ENCODE measurements around the gene SAXO2.
"Not testable (repeated sequence)": the region's sequence is repeated elsewhere in the genome, so short reads cannot be mapped to it uniquely, and the experiment has no call there.

Gene SAXO2

GRCh38 chr15:82313446-82313845, 50.8 kb downstream of the SAXO2 start:
- no peak overlapping the region for H3K27ac ChIP-seq (ENCODE audit: low read depth, low read length)
- no peaks in the 10 kb centered on the region for H3K27me3 ChIP-seq (ENCODE audit: low read length)
- no peak overlapping the region for H2AFZ ChIP-seq (ENCODE audit: low read depth, low read length, severe bottlenecking)
- no peak for TF ChIP-seq CTCF (IDR thresholded peaks at IDR 0.05; ENCODE audit: insufficient read depth, low read length, poor library complexity, severe bottlenecking)
- no peak for TF ChIP-seq EZH2phosphoT487 (conservative IDR thresholded peaks at IDR 0.05; ENCODE audit: low read length)
- H3K4me3 ChIP-seq (ENCODE audit: insufficient read depth, low read length, poor library complexity, severe bottlenecking) = no peak overlapping the region
- H4K20me1 ChIP-seq (ENCODE audit: low read depth, low read length) = no peaks in the 10 kb centered on the region
- no peaks in the 10 kb centered on the region for H3F3A ChIP-seq (ENCODE audit: insufficient read depth)
- no peaks in the 10 kb centered on the region for H3K79me2 ChIP-seq (ENCODE audit: insufficient read depth, low read length)
- H3K9me2 ChIP-seq (replicated peaks; ENCODE audit: insufficient read depth, low read length) = no peaks in the 10 kb centered on the region
- H3K4me2 ChIP-seq (ENCODE audit: low read depth, low read length, poor library complexity, severe bottlenecking) = no peak overlapping the region
- H3K9ac ChIP-seq (ENCODE audit: low read length) = no peak overlapping the region
- H3K9me3 ChIP-seq (ENCODE audit: insufficient read depth, low read length) = no peaks in the 10 kb centered on the region
- no peaks in the 10 kb centered on the region for H3K36me3 ChIP-seq (ENCODE audit: low read length)

- H3K27ac ChIP-seq (ENCODE audit: low read depth, low read length); H3K79me2 ChIP-seq (ENCODE audit: insufficient read depth, low read length); H3K4me3 ChIP-seq (ENCODE audit: insufficient read depth, low read length, poor library complexity, severe bottlenecking); H3K9me2 ChIP-seq (replicated peaks; ENCODE audit: insufficient read depth, low read length); H2AFZ ChIP-seq (ENCODE audit: low read depth, low read length, severe bottlenecking); H3K36me3 ChIP-seq (ENCODE audit: low read length); H3F3A ChIP-seq (ENCODE audit: insufficient read depth); H4K20me1 ChIP-seq (ENCODE audit: low read depth, low read length); H3K27me3 ChIP-seq (ENCODE audit: low read length); H3K9me3 ChIP-seq (ENCODE audit: insufficient read depth, low read length); H3K9ac ChIP-seq (ENCODE audit: low read length); H3K4me2 ChIP-seq (ENCODE audit: low read depth, low read length, poor library complexity, severe bottlenecking): not testable (repeated sequence)
These were observed 51.5 kb downstream of the SAXO2 start for GRCh38 chr15:82313951-82314768.

- no peaks in the 10 kb centered on the region for H3K36me3 ChIP-seq (ENCODE audit: low read length)
- H4K20me1 ChIP-seq (ENCODE audit: low read depth, low read length) = no peaks in the 10 kb centered on the region
- no peak overlapping the region for H3K4me3 ChIP-seq (ENCODE audit: insufficient read depth, low read length, poor library complexity, severe bottlenecking)
- no peaks in the 10 kb centered on the region for H3F3A ChIP-seq (ENCODE audit: insufficient read depth)
- no peaks in the 10 kb centered on the region for H3K79me2 ChIP-seq (ENCODE audit: insufficient read depth, low read length)
- no peaks in the 10 kb centered on the region for H3K9me2 ChIP-seq (replicated peaks; ENCODE audit: insufficient read depth, low read length)
- TF ChIP-seq CTCF (IDR thresholded peaks at IDR 0.05; ENCODE audit: insufficient read depth, low read length, poor library complexity, severe bottlenecking) = no peak
- TF ChIP-seq EZH2phosphoT487 (conservative IDR thresholded peaks at IDR 0.05; ENCODE audit: low read length) = no peak
- H3K9me3 ChIP-seq (ENCODE audit: insufficient read depth, low read length) = no peaks in the 10 kb centered on the region
- no peaks in the 10 kb centered on the region for H3K27me3 ChIP-seq (ENCODE audit: low read length)
- H2AFZ ChIP-seq (ENCODE audit: low read depth, low read length, severe bottlenecking) = no peak overlapping the region
- H3K27ac ChIP-seq (ENCODE audit: low read depth, low read length) = no peak overlapping the region
- H3K9ac ChIP-seq (ENCODE audit: low read length) = no peak overlapping the region
- H3K4me2 ChIP-seq (ENCODE audit: low read depth, low read length, poor library complexity, severe bottlenecking) = no peak overlapping the region
These were observed 52.3 kb downstream of the SAXO2 start for GRCh38 chr15:82314769-82315518.

Measured in SU-DHL-6 (cell line).